ENCODE measurements around the gene TMEM229B.

DNA sequence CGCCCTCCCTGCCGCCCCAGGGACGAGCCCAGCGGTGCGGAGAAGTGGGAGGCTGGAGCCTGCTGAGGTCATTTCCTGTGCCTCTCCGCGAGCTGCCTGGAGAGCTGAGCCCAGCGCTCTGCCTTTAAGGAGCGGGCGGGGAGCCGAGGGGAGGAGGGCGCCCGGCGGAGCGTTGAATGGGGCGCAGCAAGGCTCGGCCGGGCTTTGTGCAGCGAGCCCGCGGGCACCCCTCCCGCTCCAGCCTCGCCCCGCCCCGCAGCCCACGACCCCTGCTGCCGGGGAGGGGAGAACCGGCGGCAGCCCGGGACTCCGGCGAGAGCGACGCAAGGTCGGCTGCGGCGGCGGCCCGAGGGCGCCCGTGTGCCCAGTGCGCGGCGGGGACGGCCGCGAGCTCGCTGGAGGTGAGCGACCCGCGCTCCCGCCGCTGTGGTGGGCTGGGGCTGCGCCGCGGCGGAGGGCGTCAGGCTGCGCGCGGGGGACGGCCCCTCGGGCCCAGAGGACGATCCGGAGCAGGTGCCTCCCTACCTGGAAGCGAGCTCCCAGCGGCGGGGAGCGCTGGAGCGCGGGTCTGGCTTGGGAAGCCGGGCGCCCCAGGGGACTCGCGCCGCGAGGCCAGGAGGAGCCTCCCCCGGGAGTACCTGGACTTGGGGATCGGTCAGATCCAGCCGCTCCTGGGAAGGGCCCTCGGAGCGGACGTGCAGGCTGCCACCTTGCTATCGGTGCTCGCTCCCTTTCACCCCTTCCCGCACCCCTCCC is 44.7 kb upstream of the TMEM229B start, which contains the start of gene PLEKHH1:
- TF ChIP-seq, protein P1, sequence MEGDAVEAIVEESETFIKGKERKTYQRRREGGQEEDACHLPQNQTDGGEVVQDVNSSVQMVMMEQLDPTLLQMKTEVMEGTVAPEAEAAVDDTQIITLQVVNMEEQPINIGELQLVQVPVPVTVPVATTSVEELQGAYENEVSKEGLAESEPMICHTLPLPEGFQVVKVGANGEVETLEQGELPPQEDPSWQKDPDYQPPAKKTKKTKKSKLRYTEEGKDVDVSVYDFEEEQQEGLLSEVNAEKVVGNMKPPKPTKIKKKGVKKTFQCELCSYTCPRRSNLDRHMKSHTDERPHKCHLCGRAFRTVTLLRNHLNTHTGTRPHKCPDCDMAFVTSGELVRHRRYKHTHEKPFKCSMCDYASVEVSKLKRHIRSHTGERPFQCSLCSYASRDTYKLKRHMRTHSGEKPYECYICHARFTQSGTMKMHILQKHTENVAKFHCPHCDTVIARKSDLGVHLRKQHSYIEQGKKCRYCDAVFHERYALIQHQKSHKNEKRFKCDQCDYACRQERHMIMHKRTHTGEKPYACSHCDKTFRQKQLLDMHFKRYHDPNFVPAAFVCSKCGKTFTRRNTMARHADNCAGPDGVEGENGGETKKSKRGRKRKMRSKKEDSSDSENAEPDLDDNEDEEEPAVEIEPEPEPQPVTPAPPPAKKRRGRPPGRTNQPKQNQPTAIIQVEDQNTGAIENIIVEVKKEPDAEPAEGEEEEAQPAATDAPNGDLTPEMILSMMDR (IDR thresholded peaks at IDR 0.05; ENCODE audit: low read depth, low read length), result no peak
- TF ChIP-seq EZH2phosphoT487 (IDR thresholded peaks at IDR 0.05; ENCODE audit: low read depth), result no peak

All from OCI-LY3 (cell line).